HCT116 (cell line): Measurements from ENCODE around the gene CDC42BPA. TPM values are rescaled to one million over a fixed set of nuclear protein-coding genes. Genes with fewer than 3 reads are reported as not detected.

ENCODE experiments used
- ATAC-seq: fragments of 200-7000 bp; cut with Tn5 transposase; 2 replicates; pipeline ENCODE4 v1.9.1; 2020; ENCODE audit warnings: mild to moderate bottlenecking, moderate library complexity
- BruUV-seq: library from RNA; stranded (reverse); fragments of 400-500 nt; replicated peaks from 2 replicates; lab custom pipeline; 2021; lab: Mats Ljungman, UMichigan
- CTCF ChIA-PET: fragments of 300-600 bp; sonication (Branson Sonifier 250); formaldehyde crosslinking; loops from one replicate; lab custom pipeline; 2021; ENCODE audit warnings: antibody characterized with exemption; lab: Charles Lee
- POLR2A ChIA-PET: fragments of 300-600, 350-600 bp; sonication (Branson Sonifier 250); formaldehyde crosslinking; loops from one replicate; lab custom pipeline; 2021; ENCODE audit warnings: antibody characterized with exemption; lab: Charles Lee
- RAD21 ChIA-PET, 2 experiments: fragments of 300-600 bp; sonication (Branson Sonifier 250); formaldehyde crosslinking; loops; one replicate each; lab custom pipeline; 2023; ENCODE audit warnings: low total read pairs in 2 of 2; ENCODE audit not compliant: uncharacterized antibody in 2 of 2, unreplicated experiment in 2 of 2, low non-redundant PET in 1 of 2; lab: Charles Lee
- DNase-seq: peaks from one replicate; pipeline ENCODE4 v3.0.0-alpha.2; 2010; ENCODE audit warnings: low read depth, low spot score
- H2AFZ ChIP-seq: fragments of 200-600 bp; shearing (Covaris generic), sonication (generic); 2 replicates; pipeline ENCODE4 v1.6.1; 2017; ENCODE audit warnings: low read depth, mixed run types, mixed read lengths, antibody characterized with exemption, low read length; ENCODE audit not compliant: poor library complexity, severe bottlenecking
- H3K27ac ChIP-seq: 2 replicates; pipeline ENCODE4 v1.5.1; 2012; ENCODE audit warnings: low read depth, low read length
- H3K27me3 ChIP-seq: fragments of 200-600 bp; sonication (generic); 2 replicates; pipeline ENCODE4 v1.6.1; 2016; ENCODE audit warnings: mixed run types, low read length, mixed read lengths; ENCODE audit not compliant: insufficient read depth
- H3K36me3 ChIP-seq, 2 experiments: fragments of 200-500 bp in 1 of 2; fragments of 200-600 bp in 1 of 2; sonication (Bioruptor generic) in 1 of 2; sonication (generic) in 1 of 2; 2 replicates each; pipeline versions ENCODE4 v1.5.1 to v1.6.1; 2014 to 2016; ENCODE audit warnings: low read length in 2 of 2, inconsistent platforms in 1 of 2, mixed read lengths in 1 of 2, mixed run types in 1 of 2; ENCODE audit not compliant: insufficient read depth in 2 of 2, control insufficient read depth in 1 of 2
- H3K4me1 ChIP-seq, 2 experiments: fragments of 200-600 bp in 1 of 2; sonication (generic) in 1 of 2; 2 replicates each; pipeline versions ENCODE4 v1.5.1 to v1.6.1; 2012 to 2017; ENCODE audit warnings: low read length in 2 of 2, inconsistent platforms in 1 of 2, mild to moderate bottlenecking in 1 of 2, mixed read lengths in 1 of 2, mixed run types in 1 of 2, moderate library complexity in 1 of 2; ENCODE audit not compliant: insufficient read depth in 2 of 2, control insufficient read depth in 1 of 2
- H3K4me2 ChIP-seq: fragments of 200-600 bp; sonication (generic); 2 replicates; pipeline ENCODE4 v1.6.1; 2017; ENCODE audit warnings: mixed run types, low read length, mixed read lengths
- H3K4me3 ChIP-seq, 2 experiments: fragments of 200-600 bp in 1 of 2; sonication (generic) in 1 of 2; replicated peaks in 1 of 2; 2 replicates each; pipeline ENCODE4 v1.5.1; 2011 to 2016; ENCODE audit warnings: low read length in 2 of 2, control low read depth in 1 of 2, low read depth in 1 of 2, mild to moderate bottlenecking in 1 of 2, mixed read lengths in 1 of 2, mixed run types in 1 of 2
- H3K79me2 ChIP-seq: fragments of 200-600 bp; sonication (generic); 2 replicates; pipeline ENCODE4 v1.6.1; 2017; ENCODE audit warnings: mild to moderate bottlenecking, mixed run types, low read length, moderate library complexity, mixed read lengths; ENCODE audit not compliant: insufficient read depth
- H3K9ac ChIP-seq: fragments of 200-600 bp; sonication (generic); 2 replicates; pipeline ENCODE4 v1.6.1; 2016; ENCODE audit warnings: low read length, mixed read lengths
- H3K9me2 ChIP-seq: fragments of 200-600 bp; sonication (generic), shearing (Covaris generic); 2 replicates; pipeline ENCODE4 v1.6.1; 2017; ENCODE audit warnings: mixed run types, mild to moderate bottlenecking, moderate library complexity; ENCODE audit not compliant: insufficient read depth
- H3K9me3 ChIP-seq, 2 experiments: fragments of 200-500 bp in 1 of 2; fragments of 200-600 bp in 1 of 2; sonication (Bioruptor generic) in 1 of 2; sonication (generic) in 1 of 2; 2 replicates each; pipeline ENCODE4 v1.6.1; 2014 to 2017; ENCODE audit warnings: low read length in 2 of 2, mixed read lengths in 2 of 2, inconsistent platforms in 1 of 2, low read depth in 1 of 2, mild to moderate bottlenecking in 1 of 2, mixed run types in 1 of 2, moderate library complexity in 1 of 2; ENCODE audit not compliant: control insufficient read depth in 1 of 2, insufficient read depth in 1 of 2
- H4K20me1 ChIP-seq: fragments of 200-600 bp; sonication (generic), shearing (Covaris generic); 2 replicates; pipeline ENCODE4 v1.6.1; 2017; ENCODE audit warnings: mixed run types, mild to moderate bottlenecking, moderate library complexity; ENCODE audit not compliant: insufficient read depth
- ATF3 ChIP-seq: IDR thresholded peaks from 2 replicates; pipeline ENCODE4 v1.6.1; 2012
- CTCF ChIP-seq, 3 experiments: fragments of 200-600 bp in 1 of 3; sonication (generic) in 1 of 3; IDR thresholded peaks in 2 of 3; conservative IDR thresholded peaks in 1 of 3; 2 replicates each; pipeline ENCODE4 v1.5.1; 2012 to 2017; ENCODE audit warnings: low read depth in 2 of 3, low read length in 2 of 3, antibody characterized with exemption in 1 of 3, borderline replicate concordance in 1 of 3, control low read depth in 1 of 3, mild to moderate bottlenecking in 1 of 3, mixed read lengths in 1 of 3, mixed run types in 1 of 3, moderate library complexity in 1 of 3; ENCODE audit not compliant: insufficient read depth in 1 of 3
- ELF1 ChIP-seq: IDR thresholded peaks from 2 replicates; pipeline ENCODE4 v1.6.1; 2012; ENCODE audit warnings: low read depth, borderline replicate concordance
- EZH2 ChIP-seq: fragments of 200-600 bp; sonication (generic); IDR thresholded peaks from 2 replicates; pipeline ENCODE4 v1.6.1; 2017; ENCODE audit warnings: antibody characterized with exemption, mixed run types
- FOSL1 ChIP-seq: IDR thresholded peaks from 2 replicates; pipeline ENCODE4 v1.6.1; 2012; ENCODE audit warnings: low read depth
- POLR2AphosphoS5 ChIP-seq: IDR thresholded peaks from 2 replicates; pipeline ENCODE4 v1.6.1; 2011; ENCODE audit warnings: mild to moderate bottlenecking, low read depth, low read length, moderate library complexity
- SIN3A ChIP-seq: IDR thresholded peaks from 2 replicates; pipeline ENCODE4 v1.6.1; 2012; ENCODE audit warnings: low read depth
- SRF ChIP-seq: IDR thresholded peaks from 2 replicates; pipeline ENCODE4 v1.6.1; 2012; ENCODE audit warnings: low read depth
- TCF7L2 ChIP-seq: IDR thresholded peaks from 2 replicates; pipeline ENCODE4 v1.7.0; 2011; ENCODE audit warnings: borderline replicate concordance, inconsistent platforms; ENCODE audit not compliant: insufficient read depth, insufficient read length; ENCODE audit errors: extremely low read depth
- YY1 ChIP-seq: IDR thresholded peaks from 2 replicates; pipeline ENCODE4 v1.6.1; 2011; ENCODE audit warnings: low read length, low read depth, moderate library complexity, mild to moderate bottlenecking; ENCODE audit not compliant: insufficient replicate concordance; ENCODE audit errors: extremely low read depth
- ZNF274 ChIP-seq: fragments of 200-500 bp; sonication (Bioruptor generic); IDR thresholded peaks from 2 replicates; pipeline ENCODE4 v1.6.1; 2014; ENCODE audit warnings: mild to moderate bottlenecking, low read depth, low read length, inconsistent platforms
- intact Hi-C: fragments of 100-400 bp; cut with micrococcal nuclease; formaldehyde crosslinking; loops from 2 replicates; pipeline ENCODE4 v1.10.0; 2022
- total RNA-seq: library from RNA; stranded (reverse); gene quantifications from one replicate; pipeline ENCODE4 v1.2.1, GENCODE V29; 2021; ENCODE audit not compliant: unreplicated experiment
- TF ChIP-seq, protein P1 (sequence below): IDR thresholded peaks from 2 replicates; pipeline ENCODE4 v1.6.1; 2012; ENCODE audit warnings: low read depth
- TF ChIP-seq, protein P2 (sequence below): IDR thresholded peaks from 2 replicates; pipeline ENCODE4 v1.6.1; 2012

The CDC42BPA gene
- total RNA-seq, 1 experiment from 2014 or later = 44.0 TPM

- Histone ChIP-seq H3K4me3 (no peak overlapping the region), H3K27ac (no peak overlapping the region), H3K79me2 (peaks cover 3% of the 10 kb centered on the region; the same call in 1 of the 2 replicates), H4K20me1 (no peaks in the 10 kb centered on the region), H3K9me2 (no peaks in the 10 kb centered on the region), H3K4me2 (no peak overlapping the region), H3K36me3 (no peaks in the 10 kb centered on the region), H3K4me1 (no peaks in the 10 kb centered on the region), H2AFZ (no peak overlapping the region), H3K9me3 (peaks cover 0 to 5% of the 10 kb centered on the region in 2 experiments; a peak in 1 of 4 replicates), H3K27me3 (no peaks in the 10 kb centered on the region), H3K9ac (no peak overlapping the region)
- DNase-seq = no peak
- TF ChIP-seq POLR2AphosphoS5 = no peak
- TF ChIP-seq, protein P1, sequence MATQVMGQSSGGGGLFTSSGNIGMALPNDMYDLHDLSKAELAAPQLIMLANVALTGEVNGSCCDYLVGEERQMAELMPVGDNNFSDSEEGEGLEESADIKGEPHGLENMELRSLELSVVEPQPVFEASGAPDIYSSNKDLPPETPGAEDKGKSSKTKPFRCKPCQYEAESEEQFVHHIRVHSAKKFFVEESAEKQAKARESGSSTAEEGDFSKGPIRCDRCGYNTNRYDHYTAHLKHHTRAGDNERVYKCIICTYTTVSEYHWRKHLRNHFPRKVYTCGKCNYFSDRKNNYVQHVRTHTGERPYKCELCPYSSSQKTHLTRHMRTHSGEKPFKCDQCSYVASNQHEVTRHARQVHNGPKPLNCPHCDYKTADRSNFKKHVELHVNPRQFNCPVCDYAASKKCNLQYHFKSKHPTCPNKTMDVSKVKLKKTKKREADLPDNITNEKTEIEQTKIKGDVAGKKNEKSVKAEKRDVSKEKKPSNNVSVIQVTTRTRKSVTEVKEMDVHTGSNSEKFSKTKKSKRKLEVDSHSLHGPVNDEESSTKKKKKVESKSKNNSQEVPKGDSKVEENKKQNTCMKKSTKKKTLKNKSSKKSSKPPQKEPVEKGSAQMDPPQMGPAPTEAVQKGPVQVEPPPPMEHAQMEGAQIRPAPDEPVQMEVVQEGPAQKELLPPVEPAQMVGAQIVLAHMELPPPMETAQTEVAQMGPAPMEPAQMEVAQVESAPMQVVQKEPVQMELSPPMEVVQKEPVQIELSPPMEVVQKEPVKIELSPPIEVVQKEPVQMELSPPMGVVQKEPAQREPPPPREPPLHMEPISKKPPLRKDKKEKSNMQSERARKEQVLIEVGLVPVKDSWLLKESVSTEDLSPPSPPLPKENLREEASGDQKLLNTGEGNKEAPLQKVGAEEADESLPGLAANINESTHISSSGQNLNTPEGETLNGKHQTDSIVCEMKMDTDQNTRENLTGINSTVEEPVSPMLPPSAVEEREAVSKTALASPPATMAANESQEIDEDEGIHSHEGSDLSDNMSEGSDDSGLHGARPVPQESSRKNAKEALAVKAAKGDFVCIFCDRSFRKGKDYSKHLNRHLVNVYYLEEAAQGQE = no peak
- no peak for TF ChIP-seq ELF1
- TF ChIP-seq TCF7L2 = no peak
- no peak for TF ChIP-seq SRF
- TF ChIP-seq, protein P2, sequence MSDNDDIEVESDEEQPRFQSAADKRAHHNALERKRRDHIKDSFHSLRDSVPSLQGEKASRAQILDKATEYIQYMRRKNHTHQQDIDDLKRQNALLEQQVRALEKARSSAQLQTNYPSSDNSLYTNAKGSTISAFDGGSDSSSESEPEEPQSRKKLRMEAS = no peak
- no peak for TF ChIP-seq EZH2
- TF ChIP-seq CTCF (IDR thresholded peaks at IDR 0.05 in 2 of 3, conservative IDR thresholded peaks at IDR 0.05 in 1 of 3; ENCODE audit: borderline replicate concordance in 1 of 3, insufficient read depth in 1 of 3, low read depth in 2 of 3, low read length in 2 of 3) = no peak
- no peak for TF ChIP-seq YY1
- no peak for TF ChIP-seq SIN3A
- TF ChIP-seq ATF3 = no peak
- TF ChIP-seq FOSL1 = no peak
- no peak for TF ChIP-seq ZNF274
- ATAC-seq = no peak
- intact Hi-C loops = no loop called here
- ChIA-PET RAD21 (no interaction called here), POLR2A (no interaction called here), CTCF (no interaction called here)
- BruUV-seq = no TSS peak
These were observed 354.2 kb downstream of the CDC42BPA start for GRCh38 chr1:226964068-226964425.
